PFSK-1 (cell line): ENCODE measurements around the gene UBA52.

Experiments used
- FOXP2 ChIP-seq: optimal IDR thresholded peaks from 2 replicates; pipeline ENCODE3; 2011; ENCODE audit warnings: borderline replicate concordance, control low read depth, inconsistent platforms; ENCODE audit not compliant: insufficient read depth; ENCODE audit errors: extremely low read length, extremely low read depth
- POLR2AphosphoS5 ChIP-seq: IDR thresholded peaks from 2 replicates; pipeline ENCODE4 v1.6.1; 2012; ENCODE audit warnings: low read depth, mild to moderate bottlenecking, control low read depth, low read length, moderate library complexity
- SIN3A ChIP-seq: IDR thresholded peaks from 2 replicates; pipeline ENCODE4 v1.6.1; 2012; ENCODE audit warnings: mild to moderate bottlenecking, low read length, moderate library complexity, borderline replicate concordance; ENCODE audit not compliant: insufficient read depth
- TAF1 ChIP-seq: IDR thresholded peaks from 2 replicates; pipeline ENCODE4 v1.6.1; 2012; ENCODE audit warnings: low read length, control low read depth, borderline replicate concordance; ENCODE audit not compliant: insufficient read depth
- TF ChIP-seq, protein P1 (sequence below), 2 experiments: IDR thresholded peaks; 2 replicates each; pipeline versions ENCODE4 v1.6.1 to v1.8.0; 2011 to 2012; ENCODE audit warnings: low read depth in 2 of 2, low read length in 2 of 2, control low read depth in 1 of 2, inconsistent platforms in 1 of 2, mild to moderate bottlenecking in 1 of 2, moderate library complexity in 1 of 2; ENCODE audit not compliant: insufficient read depth in 1 of 2

Gene UBA52

GRCh38 chr19:18597809-18598660 lies 26.4 kb downstream of the UBA52 start:
- TF ChIP-seq, protein P1, sequence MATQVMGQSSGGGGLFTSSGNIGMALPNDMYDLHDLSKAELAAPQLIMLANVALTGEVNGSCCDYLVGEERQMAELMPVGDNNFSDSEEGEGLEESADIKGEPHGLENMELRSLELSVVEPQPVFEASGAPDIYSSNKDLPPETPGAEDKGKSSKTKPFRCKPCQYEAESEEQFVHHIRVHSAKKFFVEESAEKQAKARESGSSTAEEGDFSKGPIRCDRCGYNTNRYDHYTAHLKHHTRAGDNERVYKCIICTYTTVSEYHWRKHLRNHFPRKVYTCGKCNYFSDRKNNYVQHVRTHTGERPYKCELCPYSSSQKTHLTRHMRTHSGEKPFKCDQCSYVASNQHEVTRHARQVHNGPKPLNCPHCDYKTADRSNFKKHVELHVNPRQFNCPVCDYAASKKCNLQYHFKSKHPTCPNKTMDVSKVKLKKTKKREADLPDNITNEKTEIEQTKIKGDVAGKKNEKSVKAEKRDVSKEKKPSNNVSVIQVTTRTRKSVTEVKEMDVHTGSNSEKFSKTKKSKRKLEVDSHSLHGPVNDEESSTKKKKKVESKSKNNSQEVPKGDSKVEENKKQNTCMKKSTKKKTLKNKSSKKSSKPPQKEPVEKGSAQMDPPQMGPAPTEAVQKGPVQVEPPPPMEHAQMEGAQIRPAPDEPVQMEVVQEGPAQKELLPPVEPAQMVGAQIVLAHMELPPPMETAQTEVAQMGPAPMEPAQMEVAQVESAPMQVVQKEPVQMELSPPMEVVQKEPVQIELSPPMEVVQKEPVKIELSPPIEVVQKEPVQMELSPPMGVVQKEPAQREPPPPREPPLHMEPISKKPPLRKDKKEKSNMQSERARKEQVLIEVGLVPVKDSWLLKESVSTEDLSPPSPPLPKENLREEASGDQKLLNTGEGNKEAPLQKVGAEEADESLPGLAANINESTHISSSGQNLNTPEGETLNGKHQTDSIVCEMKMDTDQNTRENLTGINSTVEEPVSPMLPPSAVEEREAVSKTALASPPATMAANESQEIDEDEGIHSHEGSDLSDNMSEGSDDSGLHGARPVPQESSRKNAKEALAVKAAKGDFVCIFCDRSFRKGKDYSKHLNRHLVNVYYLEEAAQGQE (IDR thresholded peaks at IDR 0.05; ENCODE audit: insufficient read depth in 1 of 2, low read depth in 2 of 2, low read length in 2 of 2) = no peak
- no peak for TF ChIP-seq POLR2AphosphoS5
- no peak for TF ChIP-seq FOXP2
- no peak for TF ChIP-seq TAF1
- TF ChIP-seq SIN3A = no peak

GRCh38 chr19:18599485-18599884 lies 27.8 kb downstream of the UBA52 start:
- TF ChIP-seq POLR2AphosphoS5 (no peak), TAF1 (no peak), SIN3A (no peak), FOXP2 (no peak)
- TF ChIP-seq, protein P1 (IDR thresholded peaks at IDR 0.05; ENCODE audit: insufficient read depth in 1 of 2, low read depth in 2 of 2, low read length in 2 of 2) = no peak

DNA sequence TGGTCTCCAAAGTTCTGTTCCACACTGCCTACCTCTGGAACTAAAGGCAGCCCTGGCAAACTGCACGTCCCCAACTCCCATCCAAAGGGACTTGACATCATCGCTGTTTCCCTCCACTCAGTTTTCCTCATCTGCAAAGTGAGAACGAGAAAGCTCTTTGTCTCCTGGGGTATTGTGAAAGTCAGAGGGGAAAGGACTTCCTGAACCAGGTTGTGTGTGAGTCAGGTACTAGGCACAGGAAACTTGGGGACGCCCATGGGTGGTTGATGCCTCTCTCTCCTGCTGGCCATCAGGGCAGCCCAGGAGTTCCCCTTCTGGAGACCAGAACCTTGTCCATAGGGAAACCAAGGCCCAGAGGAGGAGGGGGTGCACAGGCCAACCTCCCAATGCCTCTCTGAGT lies 30.2 kb downstream of the UBA52 start:
- no peak for TF ChIP-seq SIN3A
- TF ChIP-seq TAF1 = no peak
- TF ChIP-seq POLR2AphosphoS5 = no peak
- TF ChIP-seq, protein P1 (IDR thresholded peaks at IDR 0.05; ENCODE audit: insufficient read depth in 1 of 2, low read depth in 2 of 2, low read length in 2 of 2) = no peak
- no peak for TF ChIP-seq FOXP2

- TF ChIP-seq SIN3A = no peak
- no peak for TF ChIP-seq POLR2AphosphoS5
Measured at GRCh38 chr19:18603255-18603957, 31.7 kb downstream of the UBA52 start.

GRCh38 chr19:18603958-18604819 lies 32.5 kb downstream of the UBA52 start:
- TF ChIP-seq POLR2AphosphoS5 (no peak), FOXP2 (no peak), SIN3A (no peak), TAF1 (no peak)
- TF ChIP-seq, protein P1 (IDR thresholded peaks at IDR 0.05; ENCODE audit: insufficient read depth in 1 of 2, low read depth in 2 of 2, low read length in 2 of 2) = no peak
